A673 (cell line): ENCODE results near the gene KRT86. TPM values are rescaled to one million over a fixed set of nuclear protein-coding genes. Genes with fewer than 3 reads are reported as not detected.

Experiments
- BruUV-seq: library from RNA; stranded (reverse); fragments of 400-500 nt; replicated peaks from 2 replicates; lab custom pipeline; 2021; lab: Mats Ljungman, UMichigan
- CTCF ChIA-PET: fragments of 300-600 bp; sonication (Branson Sonifier 250); formaldehyde crosslinking; loops from one replicate; lab custom pipeline; 2022; ENCODE audit warnings: antibody characterized with exemption; lab: Charles Lee
- POLR2A ChIA-PET: fragments of 300-600 bp; sonication (Branson Sonifier 250); formaldehyde crosslinking; loops from one replicate; lab custom pipeline; 2022; ENCODE audit warnings: antibody characterized with exemption; ENCODE audit not compliant: low non-redundant PET; lab: Charles Lee
- DNase-seq: peaks from one replicate; pipeline ENCODE4 v3.0.0-alpha.2; 2015; ENCODE audit warnings: low spot score
- H3K27ac ChIP-seq: fragments of 200-600 bp; sonication (generic); 2 replicates; pipeline ENCODE4 v1.5.1; 2016; ENCODE audit warnings: mixed run types, low read depth, mild to moderate bottlenecking, mixed read lengths, antibody characterized with exemption, low read length; ENCODE audit not compliant: poor library complexity, severe bottlenecking
- H3K27me3 ChIP-seq: fragments of 200-600 bp; sonication (generic); replicated peaks from 2 replicates; pipeline ENCODE4 v1.6.1; 2017; ENCODE audit warnings: mixed run types, low read depth, mild to moderate bottlenecking, mixed read lengths, antibody characterized with exemption, low read length; ENCODE audit not compliant: insufficient read depth, poor library complexity
- H3K36me3 ChIP-seq: fragments of 200-600 bp; sonication (generic); 2 replicates; pipeline ENCODE4 v1.6.1; 2016; ENCODE audit warnings: mixed run types, mild to moderate bottlenecking, mixed read lengths, antibody characterized with exemption, low read length; ENCODE audit not compliant: insufficient read depth, poor library complexity, severe bottlenecking
- H3K4me1 ChIP-seq: fragments of 200-600 bp; sonication (generic); 2 replicates; pipeline ENCODE4 v1.6.1; 2017; ENCODE audit warnings: mixed run types, mild to moderate bottlenecking, mixed read lengths, antibody characterized with exemption, low read length; ENCODE audit not compliant: insufficient read depth, poor library complexity, severe bottlenecking
- H3K4me3 ChIP-seq: fragments of 200-600 bp; sonication (generic); 2 replicates; pipeline ENCODE4 v1.5.1; 2016; ENCODE audit warnings: low read depth, mixed run types, mild to moderate bottlenecking, mixed read lengths, low read length; ENCODE audit not compliant: poor library complexity, severe bottlenecking
- H3K9me3 ChIP-seq: fragments of 200-600 bp; sonication (generic); 2 replicates; pipeline ENCODE4 v1.6.1; 2016; ENCODE audit warnings: mixed run types, low read depth, mild to moderate bottlenecking, mixed read lengths, antibody characterized with exemption, low read length; ENCODE audit not compliant: poor library complexity, severe bottlenecking
- EZH2 ChIP-seq: fragments of 200-600 bp; sonication (generic); IDR thresholded peaks from 2 replicates; pipeline ENCODE4 v1.6.1; 2017; ENCODE audit warnings: borderline replicate concordance, low read depth, mild to moderate bottlenecking, mixed read lengths, antibody characterized with exemption, low read length; ENCODE audit not compliant: poor library complexity, severe bottlenecking
- intact Hi-C: fragments of 100-400 bp; cut with micrococcal nuclease; formaldehyde crosslinking; loops from one replicate; pipeline ENCODE4 v1.10.0; 2022; ENCODE audit not compliant: unreplicated experiment
- total RNA-seq: library from RNA; stranded (reverse); gene quantifications from 2 replicates; pipeline ENCODE4 v1.2.3, GENCODE V29; 2021
- TF ChIP-seq, protein P1 (sequence below): fragments of 300-800, 200-600 bp; sonication (generic); conservative IDR thresholded peaks from 2 replicates; pipeline ENCODE4 v1.5.1; 2017; ENCODE audit warnings: low read depth, mild to moderate bottlenecking, antibody characterized with exemption, low read length, moderate library complexity, mixed read lengths

KRT86 gene
- total RNA-seq, 1 experiment from 2014 or later = not detected

DNA sequence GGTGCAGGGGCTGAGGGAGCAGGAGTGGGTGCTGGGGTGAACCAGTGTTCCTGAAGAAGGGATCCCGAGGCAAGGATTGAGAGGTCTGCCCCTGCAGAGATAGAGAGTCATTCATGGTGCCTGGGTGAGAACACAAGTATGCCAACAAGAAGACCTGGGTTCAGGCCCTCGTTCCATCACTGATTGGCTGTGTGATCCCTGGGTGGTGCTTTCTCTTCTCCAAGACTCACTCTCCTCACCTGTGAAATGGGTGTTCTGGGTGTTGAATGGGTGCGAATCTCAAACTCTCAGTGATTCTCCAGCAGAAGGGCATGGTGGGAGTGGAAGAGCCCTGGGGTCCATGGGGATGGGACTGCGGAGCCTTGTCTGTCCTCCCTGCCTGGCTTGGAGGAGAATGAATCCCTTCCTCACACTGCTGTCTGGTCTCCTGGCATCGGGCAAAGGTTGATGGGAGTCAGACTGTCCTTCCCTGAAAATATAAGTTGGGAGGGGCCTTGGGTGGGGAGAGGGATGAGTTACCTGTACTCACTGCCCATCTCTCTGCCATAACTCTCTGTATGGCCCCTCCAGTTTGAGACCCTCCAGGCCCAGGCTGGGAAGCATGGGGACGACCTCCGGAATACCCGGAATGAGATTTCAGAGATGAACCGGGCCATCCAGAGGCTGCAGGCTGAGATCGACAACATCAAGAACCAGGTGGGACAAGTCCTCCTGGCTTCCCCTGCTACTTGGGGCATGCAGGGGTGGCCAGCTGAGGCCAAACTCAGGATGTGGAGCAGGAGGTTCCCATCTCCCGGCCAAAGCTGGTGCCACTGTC lies 31.8 kb upstream of the KRT86 start:
- POLR2A ChIA-PET = no interaction called here
- Histone ChIP-seq H3K36me3 (no peaks in the 10 kb centered on the region), H3K4me3 (no peak overlapping the region), H3K9me3 (no peaks in the 10 kb centered on the region), H3K27me3 (no peaks in the 10 kb centered on the region), H3K27ac (no peak overlapping the region), H3K4me1 (no peaks in the 10 kb centered on the region)
- CTCF ChIA-PET = no interaction called here
- intact Hi-C loops = no loop called here
- no peak for DNase-seq
- TF ChIP-seq EZH2 = no peak
- TF ChIP-seq, protein P1, sequence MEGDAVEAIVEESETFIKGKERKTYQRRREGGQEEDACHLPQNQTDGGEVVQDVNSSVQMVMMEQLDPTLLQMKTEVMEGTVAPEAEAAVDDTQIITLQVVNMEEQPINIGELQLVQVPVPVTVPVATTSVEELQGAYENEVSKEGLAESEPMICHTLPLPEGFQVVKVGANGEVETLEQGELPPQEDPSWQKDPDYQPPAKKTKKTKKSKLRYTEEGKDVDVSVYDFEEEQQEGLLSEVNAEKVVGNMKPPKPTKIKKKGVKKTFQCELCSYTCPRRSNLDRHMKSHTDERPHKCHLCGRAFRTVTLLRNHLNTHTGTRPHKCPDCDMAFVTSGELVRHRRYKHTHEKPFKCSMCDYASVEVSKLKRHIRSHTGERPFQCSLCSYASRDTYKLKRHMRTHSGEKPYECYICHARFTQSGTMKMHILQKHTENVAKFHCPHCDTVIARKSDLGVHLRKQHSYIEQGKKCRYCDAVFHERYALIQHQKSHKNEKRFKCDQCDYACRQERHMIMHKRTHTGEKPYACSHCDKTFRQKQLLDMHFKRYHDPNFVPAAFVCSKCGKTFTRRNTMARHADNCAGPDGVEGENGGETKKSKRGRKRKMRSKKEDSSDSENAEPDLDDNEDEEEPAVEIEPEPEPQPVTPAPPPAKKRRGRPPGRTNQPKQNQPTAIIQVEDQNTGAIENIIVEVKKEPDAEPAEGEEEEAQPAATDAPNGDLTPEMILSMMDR = no peak
- no TSS peak for BruUV-seq

DNA sequence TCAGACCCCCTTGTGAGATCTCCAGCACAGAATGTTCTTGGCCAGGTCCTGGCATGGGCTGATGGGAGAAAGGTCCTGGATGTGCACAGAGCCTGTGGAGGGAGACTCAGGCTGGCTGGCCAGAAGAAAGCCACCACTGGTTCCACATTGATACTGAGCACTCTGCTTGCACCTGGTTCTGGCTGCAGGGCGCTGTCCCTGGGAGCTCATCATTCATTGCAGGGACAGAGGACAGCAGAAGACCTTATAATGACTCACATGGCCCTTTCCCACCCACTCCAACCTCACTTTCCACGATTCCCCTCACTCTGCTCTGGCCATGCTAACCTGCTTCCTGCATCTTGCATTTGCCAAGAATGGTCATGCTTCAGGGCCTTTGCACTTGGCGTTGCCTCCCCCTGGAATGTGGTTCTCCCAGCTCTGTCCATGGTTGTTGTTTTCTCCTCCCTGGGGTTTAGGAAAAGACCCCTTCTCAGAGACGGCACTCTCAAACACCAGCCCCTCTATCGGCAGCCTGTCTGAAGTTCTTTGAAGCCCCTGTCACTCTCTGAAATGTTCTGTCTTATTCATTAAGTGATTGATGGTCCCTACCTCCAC lies 31.1 kb upstream of the KRT86 start:
- intact Hi-C loops = no loop called here
- POLR2A ChIA-PET = no interaction called here
- H3K4me3 ChIP-seq = no peak overlapping the region
- BruUV-seq = no TSS peak
- no peaks in the 10 kb centered on the region for H3K27me3 ChIP-seq
- TF ChIP-seq EZH2 = no peak
- TF ChIP-seq, protein P1 = no peak
- DNase-seq = no peak
- H3K27ac ChIP-seq = no peak overlapping the region
- H3K9me3 ChIP-seq = no peaks in the 10 kb centered on the region
- CTCF ChIA-PET = no interaction called here
- no peaks in the 10 kb centered on the region for H3K4me1 ChIP-seq
- H3K36me3 ChIP-seq = no peaks in the 10 kb centered on the region

DNA sequence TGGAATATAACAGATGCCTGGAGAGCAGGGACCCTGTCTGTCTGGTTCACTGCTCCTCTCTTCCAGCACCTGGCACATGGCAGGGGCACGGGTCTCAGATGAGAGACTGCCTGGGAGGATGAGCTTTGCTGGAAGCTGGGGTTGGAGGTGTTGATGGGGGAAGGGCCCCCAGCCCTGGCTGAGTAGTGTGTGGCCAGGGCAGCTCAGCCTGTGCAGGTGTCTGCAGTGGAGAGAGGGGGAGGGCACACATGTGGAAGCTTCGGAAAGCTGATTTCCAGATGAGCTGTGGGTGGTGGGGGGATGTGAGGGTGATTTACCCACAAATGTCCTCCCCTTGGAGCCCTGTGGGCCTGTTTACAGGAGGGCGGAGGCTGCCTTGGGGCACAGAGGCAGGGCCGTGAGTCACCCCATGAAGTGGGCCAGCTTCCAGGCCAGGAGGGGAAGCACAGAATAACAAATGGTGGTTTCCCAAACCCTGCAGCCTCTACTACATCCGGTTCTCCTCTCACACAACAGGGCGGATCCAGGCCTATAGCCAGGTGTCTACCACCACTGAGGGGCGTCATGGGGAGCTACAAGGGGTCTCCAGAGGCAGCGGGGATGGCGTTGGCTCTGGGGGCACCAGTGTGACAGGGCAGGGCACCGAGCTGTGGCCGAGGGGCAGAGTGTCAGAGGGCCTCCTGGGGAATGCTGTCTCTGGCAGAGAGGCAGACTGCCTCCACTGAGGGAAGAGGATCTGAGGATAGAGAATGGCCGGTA lies 30.4 kb upstream of the KRT86 start:
- no peaks in the 10 kb centered on the region for H3K9me3 ChIP-seq
- ChIA-PET POLR2A (no interaction called here), CTCF (interaction anchor here (0.9 kb wide), 1 partner anchor 23 kb away, joined by 3 read pairs; no protein-coding TSS in a partner anchor)
- no peaks in the 10 kb centered on the region for H3K4me1 ChIP-seq
- DNase-seq = peak; percentile 27
- TF ChIP-seq EZH2 = no peak
- TF ChIP-seq, protein P1 = no peak
- no TSS peak for BruUV-seq
- no peaks in the 10 kb centered on the region for H3K27me3 ChIP-seq
- H3K27ac ChIP-seq = no peak overlapping the region
- intact Hi-C loops = no loop called here
- no peaks in the 10 kb centered on the region for H3K36me3 ChIP-seq
- no peak overlapping the region for H3K4me3 ChIP-seq
